Stimulated activated CD8-positive, alpha-beta memory T cell treated with anti-CD3 and anti-CD28 coated beads, Interleukin-15, amount 100 ng/mL, for 1 hour (primary cell): ENCODE data around the gene MDH1.

ENCODE experiments used
- DNase-seq: peaks from one replicate; pipeline ENCODE4 v3.0.0-alpha.2; 2020; ENCODE audit warnings: low read depth

MDH1 gene

DNA sequence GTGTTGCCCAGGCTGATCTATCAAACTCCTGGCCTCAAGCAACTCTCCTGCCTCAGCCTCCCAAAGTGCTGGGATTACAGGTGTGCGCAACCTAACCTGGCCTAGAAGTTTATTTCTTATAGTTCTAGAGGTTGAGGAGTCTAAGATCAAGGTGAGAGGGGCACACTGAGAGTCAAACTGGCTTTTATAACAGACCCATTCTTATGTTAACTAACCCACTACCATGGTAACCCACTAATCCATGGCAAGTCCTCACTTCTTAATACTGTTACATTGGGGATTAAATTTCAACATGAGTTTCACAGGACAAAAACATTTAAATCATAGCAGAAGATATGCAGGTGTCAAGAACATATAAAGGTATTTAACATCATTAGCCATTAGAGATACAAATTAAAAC lies 50.6 kb downstream of the MDH1 start:
- DNase-seq: no peak

DNA sequence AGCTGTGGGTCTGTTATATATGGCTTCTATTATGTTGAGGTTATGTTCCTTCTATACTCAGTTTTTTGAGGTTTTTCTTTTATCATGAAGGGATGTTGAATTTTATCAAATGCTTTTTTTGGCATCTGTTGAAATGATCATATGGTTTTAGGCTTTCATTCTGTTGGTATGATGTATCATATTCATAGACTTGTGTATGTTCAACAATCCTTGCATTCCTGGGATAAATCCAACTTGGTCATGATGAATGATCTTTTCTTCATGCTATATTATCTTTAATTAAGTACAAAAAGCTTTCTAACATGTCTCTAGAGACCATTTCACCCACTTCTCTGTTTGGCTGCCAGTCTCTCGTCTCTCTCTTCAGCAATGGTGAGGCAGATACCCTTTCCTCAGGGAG lies 54.2 kb downstream of the MDH1 start:
- DNase-seq: no peak

DNA sequence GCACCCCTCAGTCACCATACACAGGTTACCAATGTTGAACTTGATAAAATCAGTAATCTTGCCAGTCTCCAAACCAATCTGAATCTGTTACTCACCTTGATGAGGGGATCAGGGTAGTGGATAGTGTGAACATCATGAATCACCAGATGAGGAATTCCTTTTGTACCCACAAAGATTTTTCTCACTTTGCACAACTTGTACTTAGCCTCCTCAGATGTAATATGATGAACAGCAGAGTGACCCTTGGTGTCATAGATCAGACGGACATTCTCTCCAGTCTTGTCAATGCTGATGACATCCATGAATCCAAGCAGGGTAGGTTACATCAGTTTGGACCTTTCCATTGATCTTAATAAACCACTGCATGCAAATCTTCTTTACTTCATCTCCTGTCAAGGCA lies 54.7 kb downstream of the MDH1 start:
- DNase-seq: no peak

GRCh38 chr2:63648632-63649031 lies 59.9 kb downstream of the MDH1 start:
- no peak for DNase-seq

GRCh38 chr2:63649829-63650228 lies 61.1 kb downstream of the MDH1 start:
- DNase-seq: no peak

DNA sequence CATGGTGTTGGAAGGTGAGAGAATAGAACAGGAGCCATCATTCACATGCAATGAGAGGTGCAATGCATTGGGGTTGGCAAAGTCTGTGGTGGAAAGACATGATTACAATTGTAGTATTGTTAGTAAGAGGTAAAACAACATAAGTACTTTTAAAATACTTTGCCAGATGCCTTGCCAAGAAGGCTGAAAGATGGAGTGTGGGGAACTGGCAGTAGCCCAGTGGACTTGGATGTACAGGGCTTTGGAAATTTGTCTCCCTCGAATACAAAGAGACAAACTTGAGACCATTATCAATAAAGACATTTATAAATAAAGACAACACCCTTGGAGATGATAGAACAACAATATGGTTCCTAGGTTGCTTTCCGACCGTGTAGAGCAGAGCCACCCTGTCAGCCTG lies 62.0 kb downstream of the MDH1 start:
- no peak for DNase-seq

- no peak for DNase-seq
These were observed 62.6 kb downstream of the MDH1 start for GRCh38 chr2:63651356-63651755.

DNA sequence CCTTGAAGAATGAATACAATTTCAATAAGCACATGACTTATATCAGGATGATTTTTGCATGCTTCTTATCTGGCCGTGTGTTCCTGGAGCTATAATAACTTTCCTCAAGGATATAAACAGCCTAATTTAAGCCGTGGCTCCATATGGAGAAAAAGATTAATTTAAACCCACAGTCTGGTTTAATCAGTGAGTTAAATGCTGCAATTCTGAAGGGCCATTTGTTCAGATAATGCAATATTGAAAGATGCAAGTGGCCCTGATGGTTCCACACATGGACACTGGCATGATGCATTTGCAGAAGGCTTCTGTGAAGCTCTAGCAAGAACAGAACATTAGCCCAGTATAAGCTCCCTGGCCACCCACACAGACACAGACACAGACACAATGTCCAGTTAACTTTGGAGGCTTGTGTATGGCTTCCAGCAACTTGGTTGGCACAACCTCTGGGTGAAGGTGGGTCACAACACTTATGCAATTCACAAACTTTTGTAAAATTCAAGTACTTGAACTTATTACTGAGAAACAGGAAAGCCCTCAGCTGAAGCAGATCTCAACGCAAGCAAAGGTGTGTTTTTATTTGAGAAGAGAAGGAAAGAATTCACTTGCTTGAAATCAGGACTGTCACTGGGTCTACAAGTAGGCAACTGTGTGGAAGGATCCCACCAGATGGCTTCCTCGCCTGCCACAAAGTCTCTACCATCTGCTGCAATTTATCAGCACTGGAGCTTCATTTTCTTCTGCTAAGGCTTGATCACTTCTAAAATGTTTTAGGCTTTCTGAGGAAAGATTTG lies 63.3 kb downstream of the MDH1 start:
- no peak for DNase-seq

- DNase-seq: no peak
These were observed 63.9 kb downstream of the MDH1 start for GRCh38 chr2:63652652-63652985.

GRCh38 chr2:63654959-63655358 lies 66.2 kb downstream of the MDH1 start:
- DNase-seq: no peak
